NOMO-1 (cell line): ENCODE measurements around the gene PRAMEF11.

Source experiments
- DNase-seq, 2 experiments: peaks; one replicate each; lab custom pipeline; 2025; ENCODE audit not compliant: unreplicated experiment in 2 of 2; lab: John Stamatoyannopoulos, UW

Gene PRAMEF11

GRCh38 chr1:12774801-12775345 is 56.3 kb downstream of the PRAMEF11 start:
- no peak for DNase-seq
